A204.1 (cell line): ENCODE data around the gene RPL26.
"Not testable (repeated sequence)": the region's sequence is repeated elsewhere in the genome, so short reads cannot be mapped to it uniquely, and the experiment has no call there.

Source experiments
- FAIRE-seq: peaks from 2 replicates; lab custom pipeline; 2012; peaks lifted over from hg19 to GRCh38; lab: Jason Lieb, UNC

The RPL26 gene

GRCh38 chr17:8365143-8365542 lies 17.9 kb downstream of the RPL26 start:
- no peak for FAIRE-seq

DNA sequence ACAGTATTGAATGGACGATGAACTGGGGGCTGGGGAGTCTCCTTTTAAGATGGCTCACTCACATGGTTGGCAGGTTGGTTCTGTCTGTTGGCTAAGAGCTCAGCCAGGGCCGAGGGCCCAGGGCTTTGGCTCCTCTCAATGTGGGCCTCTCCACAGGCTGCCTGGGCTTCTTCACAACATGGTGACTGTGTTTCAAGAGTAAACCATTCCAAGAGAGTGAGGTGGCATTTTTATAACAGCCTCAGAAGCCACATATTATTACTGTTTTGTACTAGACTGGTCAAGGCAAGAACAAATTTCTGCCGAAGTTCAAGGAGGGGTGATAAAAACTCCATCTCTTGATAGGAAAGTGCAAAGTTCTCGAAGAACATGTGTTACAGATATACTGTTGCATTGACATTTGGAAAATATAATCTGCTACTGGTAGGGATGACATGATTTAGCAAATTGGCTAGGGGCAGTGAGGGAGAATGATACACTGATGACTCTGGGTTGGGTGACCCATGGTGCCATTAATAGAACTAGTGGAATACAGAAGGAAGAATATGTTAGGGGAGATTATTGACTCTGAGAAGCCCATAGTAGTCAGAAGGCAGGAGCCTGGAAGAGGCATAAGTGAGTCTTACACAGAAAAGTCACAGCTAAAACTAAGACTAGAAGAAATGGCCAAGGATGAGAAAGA lies 20.2 kb downstream of the RPL26 start:
- FAIRE-seq, result no peak

DNA sequence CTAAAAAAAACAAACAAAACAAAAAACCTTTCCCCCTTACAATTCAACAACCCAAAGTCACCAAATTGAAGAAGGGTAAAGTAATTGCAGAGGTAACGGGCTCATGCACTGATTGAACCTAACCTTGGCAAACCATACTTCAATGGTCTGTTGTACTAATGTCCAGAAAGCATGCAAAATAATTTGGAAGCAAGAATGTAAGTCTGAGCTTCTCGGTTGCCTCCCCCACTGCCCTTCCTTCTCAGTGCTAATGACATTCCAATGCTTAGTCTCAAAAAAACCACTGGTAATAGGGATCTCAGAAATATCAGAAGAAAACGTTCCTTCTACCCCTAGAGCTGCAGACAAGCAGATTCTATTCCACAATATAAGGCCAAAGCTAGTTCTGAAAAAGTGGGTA lies 22.2 kb downstream of the RPL26 start:
- no peak for FAIRE-seq

DNA sequence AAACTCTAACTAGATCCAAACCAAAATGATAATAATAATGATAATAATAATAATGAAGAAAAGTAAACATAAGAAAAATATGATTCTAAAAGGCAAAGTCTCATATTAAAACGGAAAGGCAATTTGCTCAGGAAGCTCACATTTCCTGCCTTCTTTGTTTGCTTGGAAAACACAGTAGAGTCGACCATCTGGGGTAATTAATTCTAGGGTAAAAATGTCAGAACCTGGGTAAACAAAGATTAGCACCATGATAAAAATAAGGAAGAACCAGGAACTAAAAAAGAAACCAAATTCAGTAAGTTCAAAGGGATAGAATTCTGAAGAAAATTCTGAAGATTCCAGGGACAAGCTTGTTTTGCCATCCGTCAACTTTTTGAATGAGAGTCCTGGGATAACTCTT lies 22.7 kb downstream of the RPL26 start:
- no peak for FAIRE-seq

DNA sequence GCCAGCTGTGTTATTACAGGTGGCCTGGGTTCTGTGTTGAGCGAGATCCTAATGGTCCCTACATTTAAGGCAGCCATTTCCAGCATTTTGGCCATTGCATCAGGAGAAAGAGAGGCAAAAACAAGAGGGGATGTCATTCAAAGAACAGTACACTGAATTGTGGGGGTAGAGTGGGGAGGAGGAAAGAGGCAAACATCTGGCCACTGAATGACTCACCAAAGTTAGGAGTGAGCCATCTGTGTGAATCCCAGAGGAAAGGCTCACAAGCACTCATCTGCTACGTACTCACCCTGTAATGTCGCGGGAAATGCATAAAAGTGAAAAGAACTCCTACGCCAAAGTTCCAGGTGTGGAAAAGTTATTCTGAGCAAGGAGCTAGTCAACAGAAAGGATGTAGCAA lies 23.2 kb downstream of the RPL26 start:
- no peak for FAIRE-seq

DNA sequence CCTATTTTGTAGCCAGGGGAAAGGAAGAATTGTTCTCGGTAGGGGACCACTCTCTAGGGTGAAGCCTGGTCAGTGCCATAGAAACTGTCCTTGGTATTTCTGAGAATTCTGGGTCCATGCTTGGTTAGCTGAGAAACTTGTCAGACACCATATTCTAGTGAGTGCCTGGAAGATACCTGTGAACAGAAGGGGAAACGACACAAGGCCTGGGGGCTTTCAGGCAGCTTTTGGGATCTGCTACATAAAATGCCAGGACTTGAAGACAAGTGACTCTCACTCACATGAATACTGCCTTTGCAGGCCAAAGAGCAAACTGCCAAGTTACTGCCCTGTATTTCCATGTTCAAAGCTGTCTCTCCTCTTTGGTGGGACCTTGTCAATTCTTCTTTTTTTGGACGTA lies 25.1 kb downstream of the RPL26 start:
- no peak for FAIRE-seq

GRCh38 chr17:8354236-8354635 lies 28.8 kb downstream of the RPL26 start:
- no peak for FAIRE-seq

GRCh38 chr17:8353736-8354135 lies 29.3 kb downstream of the RPL26 start:
- FAIRE-seq, result no peak

DNA sequence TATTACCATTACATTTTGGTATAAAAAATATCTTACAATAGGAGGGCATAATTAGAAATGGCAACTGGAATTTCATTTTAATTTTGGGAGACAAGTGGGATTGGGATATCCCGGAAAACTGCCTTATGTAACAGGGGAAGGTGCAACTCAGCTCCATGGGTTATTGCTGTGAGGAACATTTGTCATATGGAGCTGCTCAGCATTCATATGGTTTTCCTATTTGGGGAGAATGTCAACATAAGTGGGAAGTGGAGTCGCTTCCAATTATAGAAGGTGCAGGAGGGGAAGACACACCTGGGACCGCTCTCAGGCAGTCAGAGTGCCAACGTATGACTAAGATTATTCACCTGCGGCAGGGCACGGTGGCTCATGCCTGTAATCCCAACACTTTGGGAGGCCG lies 32.7 kb downstream of the RPL26 start:
- FAIRE-seq, result no peak

DNA sequence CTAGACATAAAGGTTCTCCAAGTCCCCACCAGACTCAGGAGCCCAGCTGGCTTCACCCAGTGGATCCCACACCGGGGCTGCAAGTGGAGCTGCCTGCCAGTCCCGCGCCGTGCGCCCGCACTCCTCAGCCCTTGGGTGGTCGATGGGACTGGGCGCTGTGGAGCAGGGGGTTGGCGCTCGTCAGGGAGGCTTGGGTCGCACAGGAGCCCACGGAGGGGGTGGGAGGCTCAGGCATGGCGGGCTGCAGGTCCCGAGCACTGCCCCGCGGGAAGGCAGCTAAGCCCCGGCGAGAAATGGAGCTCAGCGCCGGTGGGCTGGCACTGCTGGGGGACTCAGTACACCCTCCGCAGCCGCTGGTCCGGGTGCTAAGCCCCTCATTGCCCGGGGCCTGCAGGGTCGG lies 36.0 kb downstream of the RPL26 start:
- not testable (repeated sequence) for FAIRE-seq

- FAIRE-seq, result no peak
Measured at GRCh38 chr17:8345951-8346665, 36.9 kb downstream of the RPL26 start.

GRCh38 chr17:8345052-8345690 lies 37.8 kb downstream of the RPL26 start:
- FAIRE-seq, result no peak

DNA sequence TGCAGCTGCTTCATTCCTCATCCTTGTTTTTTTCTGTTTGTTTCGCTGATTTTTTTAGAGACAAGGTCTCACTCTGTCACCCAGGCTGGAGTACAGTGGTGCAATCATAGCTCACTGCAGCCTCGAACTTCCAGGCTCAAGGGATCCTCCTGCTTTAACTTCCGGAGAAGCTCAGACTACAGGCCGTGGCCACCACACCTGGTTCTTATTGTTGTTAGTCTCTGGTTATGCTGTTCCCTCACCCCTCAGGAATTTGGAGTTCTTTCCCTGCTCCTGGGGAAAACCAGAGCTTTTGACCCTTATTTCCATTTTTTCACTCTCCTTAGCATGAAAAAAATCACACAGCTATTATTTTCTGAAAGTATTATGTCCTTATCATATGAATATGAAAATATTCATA lies 41.5 kb downstream of the RPL26 start:
- no peak for FAIRE-seq

GRCh38 chr17:8339540-8339939 lies 43.5 kb downstream of the RPL26 start, which contains the start of gene ODF4:
ODF4 (plus strand) TSS chr17:8339840; CDS start chr17:8340052, 212 bp downstream.
- FAIRE-seq, result no peak

DNA sequence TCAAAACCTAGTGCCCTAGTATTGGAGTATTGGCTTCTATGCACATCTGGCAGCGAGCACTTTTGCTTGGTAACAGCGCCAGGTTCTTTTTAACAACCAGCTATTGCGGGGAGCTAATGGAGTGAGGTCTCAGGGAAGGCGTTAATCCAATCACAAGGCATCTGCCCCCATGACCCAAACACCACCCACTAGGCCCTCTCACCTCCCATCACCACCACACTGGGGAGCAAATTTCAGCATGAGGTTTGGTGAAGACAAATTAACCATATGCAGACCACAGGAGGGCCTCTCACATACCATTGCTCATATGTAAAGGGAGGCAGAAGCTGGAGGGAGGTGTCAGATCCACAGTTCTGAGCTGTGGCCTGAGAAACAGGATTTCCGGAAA lies 44.2 kb downstream of the RPL26 start:
- no peak for FAIRE-seq

DNA sequence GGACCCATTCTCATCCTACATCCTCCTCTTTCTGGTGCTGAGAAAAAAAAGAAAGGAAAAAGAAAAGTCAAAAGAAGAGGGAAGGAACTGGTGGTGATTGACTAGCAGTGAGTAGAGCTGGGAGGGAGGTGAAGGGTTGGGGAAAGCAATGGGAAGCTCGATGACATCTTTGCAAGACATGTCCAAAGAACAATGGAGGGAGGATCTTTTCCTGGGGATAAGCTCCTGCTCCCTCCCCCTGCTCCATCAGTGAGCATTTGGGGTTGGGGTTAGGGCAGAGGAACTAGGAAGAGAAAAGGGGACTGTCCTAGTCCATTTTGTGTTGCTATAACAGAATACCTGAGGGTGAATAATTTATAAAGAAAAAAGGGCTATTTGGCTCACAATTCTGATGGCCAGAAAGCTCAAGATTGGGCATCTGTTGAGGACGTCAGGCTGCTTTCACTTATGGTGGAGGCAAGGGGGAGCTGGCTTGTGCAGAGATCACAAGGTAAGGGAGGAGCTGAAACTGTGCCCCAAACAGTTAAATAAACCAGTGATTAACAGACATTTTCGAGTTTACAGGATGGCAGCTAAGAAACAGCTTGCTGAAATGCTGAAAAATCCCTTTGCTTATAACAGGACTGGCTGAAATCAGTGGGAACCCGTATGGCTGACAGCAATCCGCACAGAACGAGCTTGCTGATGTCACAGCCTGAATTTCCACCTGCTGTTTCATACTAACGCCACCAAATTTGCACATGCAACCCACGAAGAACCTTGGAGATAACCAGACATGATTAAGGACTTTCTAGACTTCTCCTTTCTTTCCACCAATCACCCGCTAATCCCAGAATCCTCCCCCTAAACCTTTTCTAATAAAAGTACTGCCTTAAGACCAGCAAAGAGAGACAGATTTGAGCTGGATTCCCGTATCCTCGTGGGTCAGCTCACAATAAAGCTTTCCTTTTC lies 44.9 kb downstream of the RPL26 start:
- FAIRE-seq, result no peak

DNA sequence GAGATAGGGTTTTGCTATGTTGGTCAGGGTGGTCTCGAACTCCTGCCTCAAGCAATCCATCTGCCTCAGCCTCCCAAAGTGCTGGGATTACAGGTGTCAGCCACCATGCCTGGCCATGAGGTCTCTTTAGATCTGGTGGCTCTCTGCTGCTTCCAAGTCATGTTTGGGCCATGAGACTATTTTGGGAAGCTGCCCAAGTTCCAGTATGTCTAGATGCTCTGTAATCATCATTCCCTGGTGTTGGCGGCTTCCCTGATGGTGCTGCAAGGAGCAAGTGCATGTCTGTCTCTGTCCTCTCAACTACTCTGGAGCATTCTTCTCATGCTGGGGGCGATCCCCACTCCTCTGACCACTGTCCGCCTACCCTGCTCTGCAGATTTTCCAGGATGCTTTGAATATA lies 49.7 kb downstream of the RPL26 start:
- FAIRE-seq, result no peak

DNA sequence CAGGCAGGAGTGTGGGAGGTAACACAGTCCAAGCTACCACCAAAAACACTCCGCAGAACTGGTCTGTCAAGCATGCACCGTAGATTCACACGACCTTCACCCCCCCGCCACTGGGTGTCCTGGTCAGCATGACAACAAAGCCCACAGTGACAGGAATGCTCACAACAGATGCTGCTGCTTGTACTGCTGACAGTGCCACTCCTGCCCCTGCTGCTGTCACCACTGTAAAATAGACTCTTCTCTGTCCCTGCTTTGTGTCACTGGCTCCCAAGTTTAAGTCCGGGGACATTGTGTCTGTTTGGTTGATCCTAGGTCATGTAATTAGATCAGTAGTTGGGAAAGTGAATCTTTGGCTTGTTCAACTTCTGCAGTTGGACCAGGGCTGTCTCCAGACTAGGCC lies 50.3 kb downstream of the RPL26 start:
- FAIRE-seq, result no peak

DNA sequence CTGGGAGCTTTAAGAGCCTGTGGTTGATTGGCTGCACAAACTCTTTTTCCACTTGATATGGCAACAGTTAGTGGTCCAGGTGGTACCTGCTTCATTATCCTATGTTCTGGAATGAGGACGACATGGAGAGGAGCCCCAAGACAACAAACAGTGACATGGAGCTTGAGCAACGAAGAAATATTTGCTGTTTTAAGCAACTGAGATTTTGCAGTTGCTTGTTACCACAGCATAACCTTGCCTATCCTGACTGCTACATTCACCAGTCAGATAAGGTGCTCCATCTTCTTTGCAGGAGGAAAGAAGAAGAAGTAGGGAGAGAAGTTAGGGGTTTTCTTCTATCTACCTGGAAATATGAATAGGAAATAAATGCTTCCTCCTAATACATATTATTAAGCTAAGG lies 50.9 kb downstream of the RPL26 start:
- FAIRE-seq, result no peak
